ENCODE data around the gene KCNB1.

DNA sequence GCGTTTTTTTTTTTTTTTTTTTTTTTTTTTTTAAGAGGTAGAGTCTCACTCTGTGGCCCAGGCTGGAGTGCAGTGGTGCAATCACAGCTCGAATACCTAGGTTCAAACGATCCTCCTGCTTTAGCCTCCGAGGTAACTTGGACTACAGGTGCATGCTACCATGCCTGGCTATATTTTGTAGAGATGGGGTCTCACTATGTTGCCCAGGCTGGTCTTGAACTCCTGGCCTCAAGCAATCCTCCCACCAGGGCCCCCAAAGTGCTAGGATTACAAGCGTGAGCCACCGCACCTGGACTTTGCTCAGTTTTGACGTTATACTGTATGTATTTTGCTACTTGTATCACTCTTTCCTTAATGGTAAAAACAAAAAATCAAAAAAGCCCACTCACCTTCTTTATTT lies 103.1 kb downstream of the KCNB1 start:
- TF ChIP-seq, protein P1, sequence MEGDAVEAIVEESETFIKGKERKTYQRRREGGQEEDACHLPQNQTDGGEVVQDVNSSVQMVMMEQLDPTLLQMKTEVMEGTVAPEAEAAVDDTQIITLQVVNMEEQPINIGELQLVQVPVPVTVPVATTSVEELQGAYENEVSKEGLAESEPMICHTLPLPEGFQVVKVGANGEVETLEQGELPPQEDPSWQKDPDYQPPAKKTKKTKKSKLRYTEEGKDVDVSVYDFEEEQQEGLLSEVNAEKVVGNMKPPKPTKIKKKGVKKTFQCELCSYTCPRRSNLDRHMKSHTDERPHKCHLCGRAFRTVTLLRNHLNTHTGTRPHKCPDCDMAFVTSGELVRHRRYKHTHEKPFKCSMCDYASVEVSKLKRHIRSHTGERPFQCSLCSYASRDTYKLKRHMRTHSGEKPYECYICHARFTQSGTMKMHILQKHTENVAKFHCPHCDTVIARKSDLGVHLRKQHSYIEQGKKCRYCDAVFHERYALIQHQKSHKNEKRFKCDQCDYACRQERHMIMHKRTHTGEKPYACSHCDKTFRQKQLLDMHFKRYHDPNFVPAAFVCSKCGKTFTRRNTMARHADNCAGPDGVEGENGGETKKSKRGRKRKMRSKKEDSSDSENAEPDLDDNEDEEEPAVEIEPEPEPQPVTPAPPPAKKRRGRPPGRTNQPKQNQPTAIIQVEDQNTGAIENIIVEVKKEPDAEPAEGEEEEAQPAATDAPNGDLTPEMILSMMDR (IDR thresholded peaks at IDR 0.05; ENCODE audit: insufficient read depth, low read length), result no peak
- TF ChIP-seq, protein P2, sequence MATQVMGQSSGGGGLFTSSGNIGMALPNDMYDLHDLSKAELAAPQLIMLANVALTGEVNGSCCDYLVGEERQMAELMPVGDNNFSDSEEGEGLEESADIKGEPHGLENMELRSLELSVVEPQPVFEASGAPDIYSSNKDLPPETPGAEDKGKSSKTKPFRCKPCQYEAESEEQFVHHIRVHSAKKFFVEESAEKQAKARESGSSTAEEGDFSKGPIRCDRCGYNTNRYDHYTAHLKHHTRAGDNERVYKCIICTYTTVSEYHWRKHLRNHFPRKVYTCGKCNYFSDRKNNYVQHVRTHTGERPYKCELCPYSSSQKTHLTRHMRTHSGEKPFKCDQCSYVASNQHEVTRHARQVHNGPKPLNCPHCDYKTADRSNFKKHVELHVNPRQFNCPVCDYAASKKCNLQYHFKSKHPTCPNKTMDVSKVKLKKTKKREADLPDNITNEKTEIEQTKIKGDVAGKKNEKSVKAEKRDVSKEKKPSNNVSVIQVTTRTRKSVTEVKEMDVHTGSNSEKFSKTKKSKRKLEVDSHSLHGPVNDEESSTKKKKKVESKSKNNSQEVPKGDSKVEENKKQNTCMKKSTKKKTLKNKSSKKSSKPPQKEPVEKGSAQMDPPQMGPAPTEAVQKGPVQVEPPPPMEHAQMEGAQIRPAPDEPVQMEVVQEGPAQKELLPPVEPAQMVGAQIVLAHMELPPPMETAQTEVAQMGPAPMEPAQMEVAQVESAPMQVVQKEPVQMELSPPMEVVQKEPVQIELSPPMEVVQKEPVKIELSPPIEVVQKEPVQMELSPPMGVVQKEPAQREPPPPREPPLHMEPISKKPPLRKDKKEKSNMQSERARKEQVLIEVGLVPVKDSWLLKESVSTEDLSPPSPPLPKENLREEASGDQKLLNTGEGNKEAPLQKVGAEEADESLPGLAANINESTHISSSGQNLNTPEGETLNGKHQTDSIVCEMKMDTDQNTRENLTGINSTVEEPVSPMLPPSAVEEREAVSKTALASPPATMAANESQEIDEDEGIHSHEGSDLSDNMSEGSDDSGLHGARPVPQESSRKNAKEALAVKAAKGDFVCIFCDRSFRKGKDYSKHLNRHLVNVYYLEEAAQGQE (IDR thresholded peaks at IDR 0.05; ENCODE audit: insufficient replicate concordance, low read depth), result no peak

Data from HL-60 (cell line).